ENCODE measurements around the gene GLOD4.
"Not testable (repeated sequence)": the region's sequence is repeated elsewhere in the genome, so short reads cannot be mapped to it uniquely, and the experiment has no call there.

Gene GLOD4

DNA sequence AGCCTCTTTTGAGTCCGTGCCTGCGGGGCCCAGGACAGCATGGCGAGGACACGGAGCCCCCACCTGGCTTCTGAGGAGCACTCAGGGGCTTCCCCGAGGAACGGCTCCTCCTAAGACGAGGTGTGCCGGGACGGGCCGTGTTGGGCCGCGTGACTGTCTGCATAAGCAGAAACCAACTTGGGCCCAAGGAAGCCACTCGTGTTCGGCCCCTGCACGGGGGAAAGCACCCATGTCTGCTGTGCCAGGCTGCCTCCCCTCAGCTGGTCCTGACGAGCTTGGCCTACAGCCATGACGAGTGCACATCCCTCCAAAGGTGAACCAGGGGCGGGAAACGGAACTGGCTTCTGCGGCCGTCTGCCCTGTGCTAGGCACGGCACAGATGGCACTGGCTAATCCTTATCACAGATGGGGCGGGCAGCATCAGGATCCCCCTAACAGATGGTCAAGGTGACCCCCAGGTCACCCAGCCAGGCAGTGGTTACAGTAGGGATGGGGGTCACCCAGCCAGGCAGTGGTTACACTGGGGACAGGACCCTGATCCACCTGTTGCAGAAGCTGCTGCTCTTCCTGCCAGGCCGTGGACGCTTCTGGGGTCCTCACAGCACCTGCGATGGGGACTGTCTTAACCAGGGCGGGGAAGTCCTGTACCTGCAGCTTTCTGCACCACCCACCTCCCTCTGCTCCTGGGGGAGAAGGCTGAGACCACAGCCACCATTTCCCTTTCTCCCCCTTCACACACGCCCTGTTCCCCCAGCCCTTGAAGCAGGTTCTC lies 25.6 kb upstream of the GLOD4 start:
- TF ChIP-seq, protein P1, sequence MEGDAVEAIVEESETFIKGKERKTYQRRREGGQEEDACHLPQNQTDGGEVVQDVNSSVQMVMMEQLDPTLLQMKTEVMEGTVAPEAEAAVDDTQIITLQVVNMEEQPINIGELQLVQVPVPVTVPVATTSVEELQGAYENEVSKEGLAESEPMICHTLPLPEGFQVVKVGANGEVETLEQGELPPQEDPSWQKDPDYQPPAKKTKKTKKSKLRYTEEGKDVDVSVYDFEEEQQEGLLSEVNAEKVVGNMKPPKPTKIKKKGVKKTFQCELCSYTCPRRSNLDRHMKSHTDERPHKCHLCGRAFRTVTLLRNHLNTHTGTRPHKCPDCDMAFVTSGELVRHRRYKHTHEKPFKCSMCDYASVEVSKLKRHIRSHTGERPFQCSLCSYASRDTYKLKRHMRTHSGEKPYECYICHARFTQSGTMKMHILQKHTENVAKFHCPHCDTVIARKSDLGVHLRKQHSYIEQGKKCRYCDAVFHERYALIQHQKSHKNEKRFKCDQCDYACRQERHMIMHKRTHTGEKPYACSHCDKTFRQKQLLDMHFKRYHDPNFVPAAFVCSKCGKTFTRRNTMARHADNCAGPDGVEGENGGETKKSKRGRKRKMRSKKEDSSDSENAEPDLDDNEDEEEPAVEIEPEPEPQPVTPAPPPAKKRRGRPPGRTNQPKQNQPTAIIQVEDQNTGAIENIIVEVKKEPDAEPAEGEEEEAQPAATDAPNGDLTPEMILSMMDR (IDR thresholded peaks at IDR 0.05; ENCODE audit: insufficient read depth, low read depth, low read length, missing control alignments): no peak
- DNase-seq (ENCODE audit: low read depth): no peak
- no peak overlapping the region for H3K4me3 ChIP-seq (ENCODE audit: low read depth, low read length)

DNA sequence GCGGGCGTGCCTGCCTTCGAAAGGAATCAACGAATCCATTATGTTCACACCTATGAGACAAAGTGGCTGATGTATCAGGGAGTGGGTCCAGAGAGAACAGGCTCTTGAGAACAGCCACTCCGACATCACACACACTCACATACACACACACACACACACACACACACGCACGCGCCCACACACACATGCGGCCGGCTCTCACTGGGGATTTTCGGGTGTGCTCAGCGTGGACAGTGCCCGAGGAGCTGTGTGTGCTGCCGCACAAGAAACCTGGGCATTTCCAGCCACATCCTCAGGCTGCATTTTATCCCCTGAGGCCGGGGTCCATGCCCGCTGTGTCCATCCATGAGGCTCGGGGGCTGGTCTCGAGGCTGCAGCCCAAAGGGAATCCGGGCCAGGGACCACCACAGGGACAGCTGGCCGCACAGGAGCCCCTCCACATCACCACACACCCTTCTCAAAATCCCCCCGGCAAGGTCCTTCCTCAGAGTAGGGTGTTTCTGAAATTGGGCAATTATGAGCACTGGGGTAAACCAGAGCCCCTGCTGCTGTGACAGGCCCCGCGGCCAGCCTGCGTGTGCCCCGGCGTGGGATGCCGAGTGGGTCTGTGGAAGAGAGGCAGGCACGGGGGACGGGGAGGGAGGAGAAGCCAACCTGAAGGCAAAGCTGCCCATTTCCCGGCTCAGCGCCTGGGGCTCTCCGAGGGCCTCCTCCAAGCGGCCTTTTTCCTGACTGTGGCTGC lies 24.9 kb upstream of the GLOD4 start:
- H3K4me3 ChIP-seq (ENCODE audit: low read depth, low read length): no peak overlapping the region
- DNase-seq (ENCODE audit: low read depth): no peak
- TF ChIP-seq, protein P1 (IDR thresholded peaks at IDR 0.05; ENCODE audit: insufficient read depth, low read depth, low read length, missing control alignments): no peak

DNA sequence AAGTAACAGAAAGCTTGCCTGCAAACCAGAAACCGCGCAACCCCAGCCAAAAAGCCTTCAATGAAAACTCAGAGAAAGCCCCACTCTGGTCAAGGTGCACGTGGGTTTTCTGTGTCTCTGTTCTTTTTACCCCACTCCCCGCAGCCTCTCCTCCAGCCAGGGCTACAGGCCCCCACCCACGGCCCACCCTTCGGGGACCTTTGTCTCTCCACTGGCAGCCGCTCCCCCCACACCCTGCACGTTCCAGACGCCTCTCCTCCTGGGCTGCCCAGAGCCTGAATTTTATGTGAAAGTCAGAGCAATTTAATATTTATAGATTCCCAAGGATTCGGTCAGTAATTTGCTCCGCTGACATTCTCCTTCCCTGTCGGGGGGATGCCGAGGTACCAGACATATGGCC lies 24.3 kb upstream of the GLOD4 start:
- no peak for DNase-seq (ENCODE audit: low read depth)
- TF ChIP-seq, protein P1 (IDR thresholded peaks at IDR 0.05; ENCODE audit: insufficient read depth, low read depth, low read length, missing control alignments): no peak
- H3K4me3 ChIP-seq (ENCODE audit: low read depth, low read length): no peak overlapping the region

DNA sequence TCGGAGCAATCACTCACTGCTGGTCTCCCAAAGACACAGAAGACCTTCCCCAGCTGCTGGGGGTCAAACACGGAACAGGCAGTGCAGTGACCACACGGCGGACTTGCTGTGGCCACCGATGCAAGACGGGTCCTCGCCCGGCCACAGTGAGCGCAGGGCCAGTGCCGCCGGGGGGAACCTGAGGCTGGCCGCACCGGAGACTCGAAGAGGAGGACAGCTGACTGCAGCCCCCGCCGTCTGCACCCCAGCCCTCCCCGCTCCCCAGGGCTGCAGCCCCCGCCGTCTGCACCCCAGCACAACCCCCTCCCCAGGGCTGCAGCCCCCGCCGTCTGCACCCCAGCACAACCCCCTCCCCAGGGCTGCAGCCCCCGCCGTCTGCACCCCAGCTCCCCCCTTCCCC lies 23.8 kb upstream of the GLOD4 start:
- DNase-seq (ENCODE audit: low read depth); H3K4me3 ChIP-seq (ENCODE audit: low read depth, low read length): not testable (repeated sequence)

DNA sequence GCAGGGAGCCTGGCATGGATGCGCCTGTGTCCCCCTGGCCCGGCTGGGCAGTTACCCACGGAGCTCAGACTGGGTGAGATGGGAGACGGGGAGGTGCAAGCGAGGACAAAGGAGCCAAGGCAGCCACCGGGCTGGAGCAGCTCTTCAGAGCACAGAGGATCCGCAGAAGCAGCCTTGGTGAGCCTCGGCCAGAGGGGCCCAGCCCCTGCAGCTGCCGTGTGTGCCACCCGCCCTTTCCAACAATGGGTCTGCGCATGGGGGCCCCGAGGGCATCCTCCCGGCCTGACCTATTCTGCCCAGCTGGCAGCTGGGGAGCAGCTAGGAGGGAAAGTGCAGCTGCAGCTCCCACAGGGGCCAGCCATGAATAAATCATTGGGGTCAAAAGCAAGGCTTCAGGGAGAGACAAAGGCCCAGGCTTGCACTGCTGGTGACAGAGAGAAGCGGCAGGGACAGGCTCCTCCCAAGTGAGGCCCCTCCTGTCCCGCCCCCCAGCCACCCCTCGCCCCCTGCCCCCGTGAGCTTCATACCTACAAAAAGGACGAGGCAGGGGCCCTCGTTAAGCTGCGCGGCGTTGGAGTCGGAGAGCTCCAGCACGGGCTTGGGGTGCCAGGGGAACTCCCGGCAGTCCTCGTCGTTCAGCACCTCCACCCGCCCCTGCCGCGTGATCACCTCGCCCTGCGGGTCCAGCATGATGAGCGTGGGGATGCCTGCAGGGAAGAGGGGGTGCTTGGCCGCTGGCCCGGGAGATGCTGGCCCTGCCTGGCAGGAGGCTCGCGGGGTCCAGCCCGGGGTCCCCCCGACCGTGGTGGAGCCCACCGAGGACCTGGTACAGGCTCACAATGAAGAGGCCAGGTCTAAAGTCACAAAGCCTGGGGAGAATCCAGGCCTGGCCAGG lies 22.7 kb upstream of the GLOD4 start:
- H3K4me3 ChIP-seq (ENCODE audit: low read depth, low read length): no peak overlapping the region
- DNase-seq (ENCODE audit: low read depth): no peak
- TF ChIP-seq, protein P1 (IDR thresholded peaks at IDR 0.05; ENCODE audit: insufficient read depth, low read depth, low read length, missing control alignments): no peak

DNA sequence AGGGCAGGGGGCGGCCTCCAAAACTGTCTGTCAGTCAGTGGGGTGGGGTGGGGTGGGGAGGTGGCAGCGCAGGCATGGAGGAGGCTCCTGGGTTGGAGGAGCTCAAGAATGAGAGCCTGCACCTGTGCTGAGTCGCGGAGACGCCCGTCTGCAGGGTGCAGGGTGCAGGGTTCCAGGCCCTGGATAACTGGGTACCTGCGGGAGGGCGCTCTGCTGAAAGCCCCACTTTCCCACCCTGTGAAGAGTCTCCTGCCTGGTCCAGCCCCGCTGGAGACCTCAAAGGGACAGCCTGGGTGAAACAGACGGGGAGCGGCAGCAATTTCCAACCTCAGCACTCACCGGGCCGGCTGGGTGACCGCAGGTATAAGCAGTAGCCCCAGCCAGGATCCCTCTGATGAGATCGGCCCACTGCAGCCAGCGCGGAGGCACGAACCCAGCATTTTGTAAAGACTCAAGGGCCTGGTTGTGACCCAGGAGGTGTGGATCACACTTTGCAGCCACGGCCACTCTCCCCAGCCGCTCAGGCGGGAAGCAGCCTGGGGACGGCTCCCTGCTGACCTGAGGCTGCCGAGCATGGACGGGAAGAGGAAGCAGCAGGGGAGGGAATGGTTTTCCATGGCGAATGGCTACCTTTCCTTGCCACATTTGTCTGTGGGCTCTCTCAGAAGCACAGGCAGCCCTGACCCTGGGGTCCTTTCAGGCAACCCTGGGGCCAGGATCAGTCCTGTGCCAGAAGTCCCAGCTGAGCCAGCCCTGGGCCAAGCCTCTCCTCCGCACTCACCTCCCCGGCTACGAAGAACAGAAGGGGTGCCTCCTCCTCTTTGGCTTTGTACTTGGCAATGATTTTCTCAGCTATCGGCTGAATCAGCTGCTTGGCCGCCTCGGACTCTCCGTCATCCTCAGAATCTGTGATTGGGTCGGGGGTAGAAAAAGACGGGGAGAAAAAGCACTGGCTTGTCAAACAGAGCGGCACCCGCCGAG lies 21.1 kb upstream of the GLOD4 start:
- TF ChIP-seq, protein P1 (IDR thresholded peaks at IDR 0.05; ENCODE audit: insufficient read depth, low read depth, low read length, missing control alignments): no peak
- no peak for DNase-seq (ENCODE audit: low read depth)
- H3K4me3 ChIP-seq (ENCODE audit: low read depth, low read length): no peak overlapping the region

Measured in GM12865 (cell line).